ENCODE results near the gene NCOA7.
A peak's percentile ranks its signal among the peaks of the same experiment; 100 is the strongest.
"Not testable (repeated sequence)": the region's sequence is repeated elsewhere in the genome, so short reads cannot be mapped to it uniquely, and the experiment has no call there.

The NCOA7 gene

DNA sequence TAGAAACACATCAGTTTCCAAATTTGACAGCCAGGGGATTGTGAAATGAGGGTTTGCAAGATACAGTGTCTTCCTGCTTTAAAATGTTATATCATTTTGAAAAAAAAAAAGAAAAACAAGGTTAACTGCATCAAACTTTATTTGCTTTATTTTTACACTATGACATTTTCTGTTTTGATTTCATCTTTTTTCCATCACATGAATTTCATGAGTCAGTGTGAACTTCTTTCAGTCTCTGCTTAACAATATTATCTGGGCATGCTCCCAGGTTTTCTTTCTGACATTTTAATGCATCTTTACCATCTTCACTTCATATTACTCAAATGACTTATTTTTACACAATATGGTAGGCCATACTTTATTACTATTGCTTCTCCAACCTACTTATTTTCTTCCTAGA is 1.9 kb downstream of the NCOA7 start:
- no peak for DNase-seq

- DNase-seq, result no peak
Observed at GRCh38 chr6:125793280-125793679, 2.5 kb downstream of the NCOA7 start.

- no peak for DNase-seq
Observed at GRCh38 chr6:125793863-125794262, 3.1 kb downstream of the NCOA7 start.

DNA sequence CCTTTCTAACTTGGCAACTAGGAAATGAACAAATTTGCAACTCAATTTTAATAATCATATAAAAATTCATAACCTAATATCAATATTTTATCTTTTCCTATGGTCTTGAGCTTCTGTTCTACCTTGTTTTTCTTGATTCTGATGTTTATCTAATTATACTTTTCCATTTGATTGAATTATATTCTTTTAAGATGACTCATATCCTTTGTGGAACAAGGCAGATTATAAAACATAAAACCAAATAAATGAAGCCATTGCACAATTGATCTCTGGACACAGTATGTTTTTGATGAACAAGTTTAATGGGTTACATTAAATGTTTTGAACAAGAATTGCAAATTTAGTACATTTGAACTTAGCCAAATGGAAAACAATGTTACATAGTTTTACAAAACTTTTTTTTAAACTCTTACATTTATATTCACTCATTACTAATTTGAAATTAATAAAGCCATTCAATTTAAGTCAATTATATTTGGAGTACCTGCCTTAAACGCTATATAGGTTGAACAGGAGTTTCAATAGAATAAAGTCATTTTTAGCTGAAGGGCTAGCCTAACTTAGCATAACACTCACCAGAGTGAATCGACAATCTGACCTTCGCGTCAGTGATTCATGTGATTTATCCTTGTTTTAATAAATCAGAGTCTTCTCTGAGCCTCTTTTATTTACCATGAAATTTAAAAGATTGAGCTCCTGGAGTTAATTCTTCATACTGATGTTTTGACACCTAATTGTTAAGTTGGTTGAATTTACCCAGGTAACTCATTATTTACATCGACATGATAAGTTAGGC is 3.8 kb downstream of the NCOA7 start:
- DNase-seq, result no peak

- DNase-seq, result no peak
Observed at GRCh38 chr6:125795301-125795700, 4.5 kb downstream of the NCOA7 start.

DNA sequence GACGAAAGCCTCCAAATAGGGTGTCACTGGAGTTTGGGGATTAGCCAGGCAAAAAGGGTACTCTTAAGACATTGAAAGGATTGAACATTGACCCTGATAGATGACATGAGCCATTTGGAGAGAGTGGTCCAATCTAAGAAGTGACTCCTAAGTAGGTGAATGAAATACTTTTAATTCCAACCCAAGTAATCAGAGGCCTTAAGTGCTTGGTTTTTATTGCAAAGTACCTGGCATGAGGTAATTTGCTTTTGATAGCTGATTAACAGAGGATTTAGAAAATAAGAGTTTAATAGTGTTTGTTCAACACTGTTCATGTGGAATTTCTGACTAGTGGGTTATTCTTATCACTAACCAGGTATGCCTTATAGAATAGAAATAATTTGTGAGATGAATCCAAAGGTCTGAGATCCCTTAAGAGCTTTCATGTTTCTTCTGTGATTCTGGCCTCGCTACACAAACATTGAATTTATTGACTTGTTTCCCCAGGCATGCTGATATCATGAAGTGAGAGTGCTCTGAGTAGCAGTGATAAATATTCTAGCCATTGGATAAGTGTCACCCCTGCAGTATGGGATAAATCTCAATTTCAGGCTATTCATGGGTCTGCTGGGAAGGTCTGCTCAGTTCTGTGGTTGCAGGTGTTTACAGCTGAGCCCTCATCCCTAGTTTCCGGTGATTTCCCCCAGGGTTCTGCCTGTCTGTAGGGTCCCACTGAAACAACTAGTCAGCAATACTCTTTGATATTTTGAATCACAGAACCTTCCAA is 6.5 kb downstream of the NCOA7 start:
- no peak for DNase-seq

GRCh38 chr6:125797886-125798444 is 7.2 kb downstream of the NCOA7 start:
- no peak for DNase-seq

DNA sequence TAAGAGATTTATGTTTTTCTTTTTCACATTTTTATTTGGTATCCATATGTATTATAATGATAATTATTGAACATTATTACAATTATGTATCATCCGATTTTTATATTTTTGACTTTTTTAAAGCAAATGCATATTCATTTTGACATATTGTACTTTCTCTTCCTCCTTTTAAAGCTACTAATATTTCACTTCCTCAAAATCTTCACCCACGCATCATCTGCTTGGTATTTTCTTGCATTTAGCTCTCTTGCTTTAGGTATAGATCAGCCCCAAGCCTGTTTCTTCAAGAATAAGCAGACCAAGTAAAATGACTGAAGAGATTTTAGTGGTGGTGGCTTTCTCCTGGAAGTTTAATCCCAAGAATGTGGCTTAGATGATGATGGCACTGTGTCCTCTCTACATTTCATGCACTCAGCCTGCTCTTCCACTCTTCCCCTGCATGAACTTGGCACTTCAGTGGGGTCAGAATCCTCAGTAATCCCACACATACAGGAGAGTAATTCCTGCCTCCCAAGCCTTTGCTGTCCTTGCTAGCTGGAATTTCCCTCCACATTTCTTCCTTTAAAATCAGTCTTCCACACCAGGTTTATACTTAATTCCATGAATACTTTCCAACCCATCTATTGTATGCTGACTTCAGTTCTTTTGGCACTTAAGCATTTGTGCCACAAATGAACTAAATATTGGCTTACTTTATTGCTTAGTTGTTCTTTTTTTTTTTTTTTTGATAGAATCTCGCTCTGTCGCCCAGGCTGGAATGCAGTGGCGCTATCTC is 8.2 kb downstream of the NCOA7 start:
- DNase-seq, result no peak

GRCh38 chr6:125802383-125802782 is 11.6 kb downstream of the NCOA7 start:
- no peak for DNase-seq

GRCh38 chr6:125802943-125803377 is 12.2 kb downstream of the NCOA7 start:
- no peak for DNase-seq

- no peak for DNase-seq
Observed at GRCh38 chr6:125804264-125804663, 13.5 kb downstream of the NCOA7 start.

DNA sequence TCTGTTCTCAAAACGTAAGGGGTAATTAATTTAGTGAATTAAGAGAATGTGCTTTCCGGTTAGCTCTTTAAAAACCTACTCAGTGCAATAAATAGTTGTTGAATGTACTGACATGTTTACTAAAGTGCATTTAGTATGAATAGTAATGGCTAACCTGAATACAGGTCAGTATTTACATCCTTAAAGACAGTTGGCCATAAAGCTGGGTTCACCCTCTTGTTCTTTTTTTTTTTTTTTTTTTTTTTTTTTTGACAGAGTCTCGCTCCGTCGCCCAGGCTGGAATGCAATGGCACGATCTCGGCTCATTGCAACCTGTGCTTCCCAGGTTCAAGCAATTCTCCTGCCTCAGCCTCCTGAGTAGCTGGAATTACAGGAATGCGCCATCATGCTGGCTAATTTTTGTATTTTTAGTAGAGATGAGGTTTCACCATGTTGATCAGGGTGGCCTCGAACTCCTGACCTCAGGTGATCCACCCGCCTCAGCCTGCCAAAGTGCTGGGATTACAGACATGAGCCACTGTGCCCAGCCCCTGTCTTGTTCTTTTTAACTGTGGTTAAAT is 14.2 kb downstream of the NCOA7 start:
- not testable (repeated sequence) for DNase-seq

GRCh38 chr6:125806813-125807212 is 16.1 kb downstream of the NCOA7 start:
- DNase-seq, result no peak

DNA sequence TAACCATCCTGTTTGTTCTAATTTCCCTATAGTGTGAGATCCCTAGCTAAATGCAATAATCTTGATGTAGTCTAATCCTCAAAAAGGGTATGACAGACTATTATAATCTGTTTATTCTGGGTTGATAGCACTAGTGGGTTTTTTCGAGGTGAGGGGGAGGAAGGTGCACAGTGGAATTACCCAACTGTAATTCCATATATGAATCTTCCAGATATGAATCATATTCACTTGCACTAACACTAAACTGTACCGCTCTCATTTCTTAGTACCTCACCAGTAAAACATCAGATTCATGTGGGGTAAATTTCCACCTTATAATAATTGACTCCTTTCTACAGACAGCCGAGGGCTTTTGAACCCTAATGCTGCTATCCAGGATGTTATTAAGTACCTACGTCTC is 16.5 kb downstream of the NCOA7 start:
- DNase-seq, result no peak

- no peak for DNase-seq
Observed at GRCh38 chr6:125808060-125808459, 17.3 kb downstream of the NCOA7 start.

DNA sequence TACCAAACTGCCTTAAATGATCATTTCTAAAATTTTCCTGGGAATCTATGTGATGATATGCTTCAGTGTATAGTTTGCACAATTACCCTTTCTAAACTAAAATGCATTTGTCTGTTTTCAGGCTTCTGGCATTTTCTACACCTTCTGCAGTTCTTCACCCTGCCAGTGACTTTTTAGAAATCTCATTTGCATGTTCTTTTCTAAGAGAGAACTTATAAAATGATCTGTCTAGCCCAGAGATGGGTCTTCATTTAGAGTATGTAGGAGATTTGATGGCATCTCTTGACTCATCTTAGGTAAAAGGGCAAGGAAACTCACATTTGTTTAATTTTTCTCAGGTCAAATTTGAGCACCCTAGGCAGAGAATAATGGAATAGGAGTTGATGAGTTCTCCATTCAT is 17.8 kb downstream of the NCOA7 start:
- DNase-seq, result no peak

- DNase-seq, result no peak
Observed at GRCh38 chr6:125809570-125810170, 18.9 kb downstream of the NCOA7 start.

GRCh38 chr6:125810445-125810844 is 19.7 kb downstream of the NCOA7 start:
- peak; percentile 85 for DNase-seq

DNA sequence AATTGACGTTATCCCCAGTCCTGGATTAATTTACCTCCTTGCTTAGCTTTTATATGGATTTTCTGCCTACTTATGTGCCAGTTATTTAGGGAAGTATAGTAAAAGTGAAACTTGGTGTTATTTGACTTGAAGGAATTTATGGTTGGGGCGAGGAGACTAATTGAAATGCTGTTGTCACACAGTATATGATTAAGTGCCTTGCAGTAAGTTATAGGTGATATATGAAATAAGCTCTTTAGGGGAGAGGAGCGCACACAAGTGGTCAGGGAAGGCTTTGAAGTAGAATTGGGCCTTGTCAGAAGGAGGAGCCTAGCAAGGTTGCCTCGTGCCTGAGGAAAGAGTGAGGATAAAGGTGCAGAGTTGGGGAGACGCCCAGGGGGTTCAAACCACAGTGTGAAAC is 20.5 kb downstream of the NCOA7 start:
- DNase-seq, result no peak

DNA sequence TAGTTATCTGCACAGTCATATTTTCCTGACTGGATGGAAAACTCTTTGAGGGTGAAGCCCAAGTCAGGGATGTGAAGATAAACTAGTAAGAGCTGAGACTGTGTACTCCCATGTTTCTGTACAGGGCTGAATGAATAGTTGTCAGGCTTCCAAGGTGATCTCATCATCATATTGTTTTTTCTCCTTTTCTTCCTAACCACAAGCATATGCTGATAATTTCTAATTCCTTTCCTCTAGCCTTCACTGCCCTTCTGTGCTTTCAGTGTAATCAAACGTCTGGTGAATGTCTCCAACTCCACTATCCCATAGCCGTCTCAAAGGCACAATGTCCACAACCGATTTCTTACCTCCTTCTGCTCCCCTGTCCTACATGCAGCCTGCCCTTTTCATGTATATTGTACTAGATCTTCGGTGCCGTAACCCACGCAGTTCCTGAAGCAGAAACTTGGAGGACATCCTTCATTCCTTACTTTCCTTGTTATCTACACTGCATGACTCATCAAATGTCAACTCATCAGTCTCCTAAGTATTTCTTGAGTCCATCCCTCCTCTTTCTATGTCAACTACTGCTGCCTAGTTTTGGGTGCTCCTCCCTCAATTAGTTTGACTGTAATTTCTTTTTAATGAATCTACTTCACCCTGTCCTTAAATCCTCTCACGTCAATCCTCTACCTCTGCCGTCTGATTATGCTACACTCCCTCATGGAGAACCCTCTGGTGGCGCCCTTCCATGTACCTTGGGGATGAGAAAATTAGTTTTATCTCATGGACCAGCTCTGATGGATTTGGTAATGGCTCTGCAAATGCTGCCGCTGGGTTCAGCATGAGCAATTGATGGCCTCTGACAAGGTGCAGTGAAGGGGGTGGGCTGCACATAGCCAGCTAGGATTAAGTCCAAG is 21.9 kb downstream of the NCOA7 start:
- peak; percentile 67 for DNase-seq

GRCh38 chr6:125814481-125814880 is 23.7 kb downstream of the NCOA7 start:
- peak; percentile 22 for DNase-seq
